Activated T-cell treated with anti-CD3 and anti-CD28 coated beads for 24 hours (primary cell): ENCODE data around the gene UNC5A.

Experiments
- DNase-seq: peaks from one replicate; pipeline ENCODE4 v3.0.0-alpha.2; 2020; ENCODE audit warnings: low read depth

UNC5A gene

DNA sequence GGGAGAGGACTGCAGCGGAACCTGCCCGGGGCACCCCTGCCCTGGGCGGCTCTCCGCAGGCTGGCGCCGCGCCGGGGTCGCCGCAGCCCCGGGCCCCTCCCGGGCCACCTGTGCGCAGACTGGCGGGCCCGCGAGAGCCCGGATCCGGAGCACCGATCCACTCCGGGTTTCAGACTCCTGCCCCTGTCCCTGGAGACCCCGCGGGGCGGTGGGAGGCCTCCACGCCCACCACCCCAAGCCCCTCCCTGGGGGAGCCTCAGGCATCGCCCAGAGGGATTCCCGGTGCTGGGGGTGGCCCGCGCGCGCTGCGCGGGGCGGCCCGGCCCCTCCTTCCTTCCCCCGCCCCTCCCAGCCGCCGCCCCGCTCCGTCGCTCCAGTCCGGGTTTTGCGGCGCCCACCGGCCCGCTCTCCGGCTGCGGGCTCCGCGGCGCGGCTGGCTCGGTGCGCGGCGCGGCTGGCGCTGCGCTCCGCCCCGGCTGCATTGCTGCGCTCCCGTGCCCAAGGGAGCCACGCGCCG is at the start of gene UNC5A:
UNC5A (plus strand) TSS at position 479 of the 517 bp plus-strand sequence. CDS start 192 bp downstream, outside the sequence.
- DNase-seq: peak; percentile 45

DNA sequence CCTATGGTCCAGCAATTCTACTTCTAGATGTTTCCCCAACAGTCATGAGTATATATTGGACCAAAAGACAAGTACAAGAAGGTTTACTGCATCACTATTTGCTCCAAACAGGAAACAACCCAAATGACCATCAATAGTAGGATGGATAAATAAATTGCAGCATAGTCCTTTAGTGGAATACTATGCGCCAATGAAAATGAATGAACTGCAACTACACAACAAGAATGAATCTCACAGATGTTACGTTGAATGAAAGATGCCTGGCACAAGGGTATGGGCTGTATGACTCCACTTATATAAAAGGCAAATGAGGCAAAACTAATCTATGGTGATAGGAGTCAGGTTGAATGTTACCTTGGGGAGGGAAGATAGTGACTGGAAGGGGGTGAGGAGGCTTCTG is 48.6 kb upstream of the UNC5A start:
- no peak for DNase-seq

DNA sequence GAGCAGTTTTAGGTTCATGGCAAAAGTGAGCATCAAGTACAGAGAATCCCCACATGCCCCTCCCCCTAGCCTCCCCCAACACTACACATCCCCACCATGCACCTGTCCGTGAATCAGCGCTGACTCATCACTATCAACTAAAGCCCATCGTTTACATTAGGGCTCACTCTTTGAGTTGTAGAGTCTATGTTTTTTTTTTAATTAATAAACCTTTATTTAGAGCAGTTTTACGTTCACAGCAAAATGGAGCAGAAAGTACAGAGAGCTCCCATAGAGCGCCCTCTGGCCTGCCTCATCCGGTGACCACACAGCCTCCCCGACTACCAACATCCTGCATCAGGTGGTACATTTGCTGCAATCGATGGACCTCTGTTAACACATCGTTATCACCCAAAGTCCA is 47.9 kb upstream of the UNC5A start:
- no peak for DNase-seq

GRCh38 chr5:176765687-176766086 is 44.7 kb upstream of the UNC5A start:
- DNase-seq: no peak

DNA sequence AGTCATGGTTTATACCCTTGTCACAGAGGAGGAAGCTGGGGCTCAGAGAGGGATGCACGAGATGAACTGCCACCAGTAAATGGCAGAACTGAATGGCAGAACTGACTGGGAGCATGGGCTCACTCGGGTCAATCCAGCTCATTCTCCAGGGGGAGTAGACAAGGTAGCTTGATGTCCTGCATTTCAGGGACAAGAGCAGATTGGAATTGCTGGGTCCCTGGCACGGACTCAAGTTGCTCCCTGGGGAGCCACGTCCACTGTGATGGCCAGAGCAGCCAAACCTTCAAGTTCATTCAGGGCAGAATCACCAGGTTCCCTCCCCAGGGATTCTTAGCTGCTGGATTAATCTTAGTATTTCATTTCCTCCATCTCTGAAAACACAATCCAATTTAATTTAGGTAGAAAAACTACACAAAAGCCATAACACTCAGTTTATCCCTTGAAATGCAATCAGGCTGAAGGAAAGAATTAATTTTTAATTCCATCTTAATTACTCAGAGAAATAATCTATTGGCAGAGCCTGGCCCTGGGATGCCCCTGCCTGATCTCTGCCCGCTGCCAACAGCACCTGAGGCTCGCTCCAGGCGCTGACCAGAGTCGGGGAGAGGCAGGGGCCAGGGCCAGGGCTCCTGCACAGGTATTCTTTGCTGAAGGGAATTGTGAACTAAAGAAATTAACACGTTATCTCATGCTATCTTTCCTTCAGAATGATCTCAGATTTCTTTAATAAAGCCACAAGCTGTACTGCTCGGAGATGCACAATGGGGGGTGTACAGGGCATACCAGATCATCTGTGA is 42.0 kb upstream of the UNC5A start:
- DNase-seq: no peak

DNA sequence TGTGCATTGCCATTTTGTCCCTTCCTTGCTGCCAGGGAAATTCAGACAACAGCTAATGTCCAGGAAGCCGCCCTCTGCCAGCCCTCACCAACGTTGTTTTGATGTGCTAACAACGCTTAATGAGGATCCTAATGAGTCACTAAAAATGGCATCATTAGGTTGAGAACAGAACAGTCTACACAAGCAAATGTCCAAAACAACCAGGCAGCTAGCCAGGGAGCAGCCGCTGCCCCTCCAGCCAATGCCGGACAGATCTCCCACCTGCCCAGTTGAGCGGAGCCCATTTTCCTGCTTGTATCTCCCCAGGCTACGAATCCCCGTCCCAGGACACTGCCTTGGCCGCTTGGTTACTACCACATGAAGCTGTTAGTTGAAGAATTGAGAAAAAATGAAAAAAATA is 40.4 kb upstream of the UNC5A start:
- DNase-seq: no peak

DNA sequence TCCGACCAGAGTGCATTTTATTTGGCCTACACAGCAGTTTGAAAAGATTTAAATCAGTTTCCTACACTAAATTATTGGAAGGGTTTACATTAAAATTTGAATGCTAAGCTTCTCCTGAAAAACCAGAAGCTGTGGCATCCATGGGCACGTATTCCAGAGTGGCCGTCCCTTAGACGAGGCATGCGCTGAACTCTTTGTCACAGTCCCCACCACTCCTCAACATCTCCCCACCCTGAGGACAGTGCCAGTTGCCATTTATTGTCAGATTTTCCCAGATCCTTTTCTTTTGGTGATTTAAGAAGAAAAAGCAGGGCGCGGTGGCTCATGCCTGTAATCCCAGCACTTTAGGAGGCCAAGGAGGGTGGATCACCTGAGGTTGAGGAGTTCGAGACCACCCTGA is 39.9 kb upstream of the UNC5A start:
- no peak for DNase-seq

DNA sequence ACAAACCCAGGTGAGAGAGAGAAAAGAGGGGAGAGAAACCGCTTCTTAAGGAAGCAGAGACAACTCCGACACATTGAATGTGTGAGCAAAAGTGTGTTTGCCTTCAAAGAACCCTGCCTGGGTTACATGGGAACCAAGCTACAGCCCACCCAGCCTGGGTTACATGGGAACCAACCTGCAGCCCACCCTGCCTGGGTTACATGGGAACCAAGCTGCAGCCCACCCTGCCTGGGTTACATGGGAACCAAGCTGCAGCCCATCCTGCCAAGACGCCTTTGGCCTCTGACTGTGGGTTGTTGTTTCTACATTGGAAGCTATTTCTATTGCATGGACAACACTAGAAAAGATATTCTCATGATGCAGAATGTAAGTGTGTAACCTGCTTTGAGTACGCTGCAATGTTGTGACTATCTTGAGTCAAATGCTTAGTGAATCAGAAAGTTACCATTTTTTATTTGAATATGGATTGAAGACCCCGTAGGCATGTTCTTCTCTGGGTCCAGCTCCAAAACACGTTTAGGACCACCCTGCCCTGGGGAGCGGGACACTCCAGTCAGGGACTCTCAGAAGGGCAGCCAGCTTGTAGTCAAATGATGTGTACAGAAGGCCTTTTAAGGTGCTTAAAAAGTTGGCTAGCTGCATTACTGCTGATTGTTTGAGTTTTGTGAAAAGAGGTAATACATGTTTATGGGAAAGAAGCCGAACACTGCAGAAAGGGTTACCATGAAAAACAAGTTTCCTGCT is 39.1 kb upstream of the UNC5A start:
- DNase-seq: no peak

DNA sequence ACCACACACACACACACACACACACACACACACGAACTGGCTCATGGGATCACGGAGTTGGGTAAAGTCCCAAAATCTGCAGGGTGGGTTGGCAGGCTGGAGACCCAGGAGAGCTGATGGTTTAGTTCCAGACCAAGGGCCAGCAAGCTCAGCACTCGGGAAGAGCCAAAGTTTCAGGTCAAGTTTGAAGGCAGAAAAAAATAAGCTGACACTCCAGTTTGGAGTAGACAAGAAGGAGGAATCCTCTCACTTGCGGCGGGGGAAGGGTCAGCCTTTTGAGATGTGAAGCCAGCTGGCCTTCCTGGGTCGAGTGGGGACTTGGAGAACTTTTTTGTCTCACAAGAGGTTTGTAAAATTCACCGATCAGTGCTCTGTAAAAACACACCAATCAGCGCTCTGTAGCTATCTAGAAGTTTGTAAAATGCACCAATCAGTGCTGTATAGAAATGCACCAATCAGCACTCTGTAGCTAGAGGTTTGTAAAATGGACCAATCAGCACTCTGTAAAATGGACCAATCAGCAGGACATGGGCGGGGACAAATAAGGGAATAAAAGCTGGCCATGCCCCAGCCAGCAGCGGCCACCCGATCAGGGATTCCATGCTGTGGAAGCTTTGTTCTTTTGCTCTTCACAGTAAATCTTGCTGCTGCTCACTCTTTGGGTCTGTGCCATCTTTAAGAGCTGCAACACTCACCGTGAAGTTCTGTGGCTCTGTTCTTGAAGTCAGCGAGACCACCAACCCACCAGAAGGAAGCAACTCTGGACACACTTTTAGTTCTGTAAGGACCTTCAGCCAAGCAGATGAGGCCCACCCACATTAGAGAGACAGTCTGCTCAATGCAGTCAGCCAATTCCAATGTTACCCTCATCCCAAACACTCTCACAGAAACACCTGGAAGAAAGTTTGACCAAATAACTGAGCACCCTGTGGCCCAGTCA is 37.8 kb upstream of the UNC5A start:
- no peak for DNase-seq

DNA sequence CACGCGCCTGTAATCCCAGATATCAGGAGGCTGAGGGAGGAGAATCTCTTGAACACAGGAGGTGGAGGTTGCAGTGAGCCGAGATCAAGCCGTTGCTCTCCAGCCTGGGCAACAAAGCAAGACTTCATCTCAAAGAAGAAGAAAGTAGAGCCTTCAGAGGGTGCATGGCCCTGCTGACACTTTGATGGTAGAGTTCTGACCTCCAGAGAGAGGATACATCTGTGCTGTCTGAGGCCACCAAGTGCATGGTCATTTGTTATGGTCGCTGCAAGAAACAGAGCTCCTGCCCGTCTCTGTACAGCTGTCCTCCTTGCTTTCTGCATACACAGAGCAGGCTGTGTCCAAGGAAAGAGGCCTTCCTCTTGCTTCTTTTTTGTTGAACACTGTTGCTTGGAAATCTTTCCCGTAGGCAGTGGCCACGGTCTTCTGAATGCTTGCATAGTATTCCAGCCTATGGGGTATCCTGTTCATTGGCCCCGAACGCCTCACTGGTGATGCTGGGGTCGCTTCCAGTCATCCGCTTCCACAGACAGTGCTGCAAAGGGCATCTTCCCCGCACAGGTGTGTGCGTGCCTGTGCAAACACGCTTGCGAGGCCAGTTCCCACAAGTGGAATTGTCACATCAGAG is 36.8 kb upstream of the UNC5A start:
- no peak for DNase-seq

GRCh38 chr5:176774216-176775171 is 35.9 kb upstream of the UNC5A start:
- DNase-seq: no peak

GRCh38 chr5:176775409-176775808 is 35.0 kb upstream of the UNC5A start:
- no peak for DNase-seq

GRCh38 chr5:176776141-176776865 is 34.1 kb upstream of the UNC5A start:
- DNase-seq: no peak

- no peak for DNase-seq
These were observed 33.4 kb upstream of the UNC5A start for GRCh38 chr5:176776916-176777315.

- no peak for DNase-seq
These were observed 31.4 kb upstream of the UNC5A start for GRCh38 chr5:176778921-176779465.

GRCh38 chr5:176779537-176779936 is 30.8 kb upstream of the UNC5A start:
- no peak for DNase-seq

DNA sequence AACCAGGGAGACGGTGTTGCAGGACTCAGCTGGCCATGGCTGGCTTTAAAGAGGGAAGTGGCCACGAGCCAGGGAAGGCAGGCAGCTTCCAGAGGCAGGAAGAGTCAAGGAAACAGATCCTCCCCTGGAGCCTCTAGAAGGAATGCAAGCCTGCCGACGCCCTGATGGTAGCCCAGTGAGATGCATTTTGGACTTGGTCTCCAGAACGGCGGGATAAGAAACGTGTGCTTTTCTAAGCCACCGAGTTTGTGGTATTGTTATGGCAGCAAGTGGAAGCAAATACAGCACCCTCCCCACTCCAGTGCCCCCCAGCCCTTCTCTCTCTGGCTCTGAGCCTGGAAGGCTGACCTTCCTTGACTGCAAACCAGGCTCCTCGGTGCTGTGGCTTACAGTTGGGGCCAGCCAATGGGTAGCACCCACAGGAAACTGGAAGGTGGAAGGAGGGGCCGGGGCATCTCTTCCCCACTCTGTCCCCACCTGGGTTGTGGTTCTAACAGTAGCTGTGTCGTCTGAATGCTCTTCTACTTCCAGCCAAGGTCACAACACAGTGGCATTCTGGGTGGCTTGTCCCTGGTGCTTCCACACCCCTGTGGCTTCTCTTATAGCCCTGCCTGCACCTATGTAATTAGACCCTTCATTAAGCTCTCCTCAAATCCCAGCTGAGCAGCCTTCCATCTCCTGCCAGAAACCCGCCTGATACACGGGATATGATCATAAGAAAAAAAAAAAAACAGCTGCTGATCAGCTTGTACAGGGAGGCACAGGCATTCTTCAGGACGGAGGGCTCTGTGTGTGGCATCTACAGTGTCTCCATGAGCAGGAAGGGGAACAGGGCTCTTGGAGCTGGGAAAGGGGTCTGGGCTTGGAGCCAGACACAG is 29.9 kb upstream of the UNC5A start:
- no peak for DNase-seq

DNA sequence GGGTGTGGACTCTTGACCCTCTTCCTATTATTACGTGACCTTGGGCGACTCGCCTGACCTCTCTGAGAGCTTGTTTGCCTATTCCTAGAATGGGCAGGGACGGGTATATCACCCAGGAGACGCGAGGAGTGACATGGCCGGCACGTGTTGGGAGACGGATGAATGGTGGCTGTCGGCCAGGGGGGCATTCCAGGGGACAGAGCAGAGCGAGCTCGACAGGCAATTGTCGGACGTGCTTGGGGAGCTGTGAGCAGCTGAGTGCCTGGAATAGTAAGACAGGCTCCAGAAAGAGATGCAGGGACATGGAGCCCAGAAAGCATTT is 29.3 kb upstream of the UNC5A start:
- no peak for DNase-seq
